ENCODE data around the gene ZNF335. TPM values are rescaled to one million over a fixed set of nuclear protein-coding genes. Genes with fewer than 3 reads are reported as not detected.
"Not testable (repeated sequence)": the region's sequence is repeated elsewhere in the genome, so short reads cannot be mapped to it uniquely, and the experiment has no call there.

ZNF335 gene
- total RNA-seq, 1 experiment from 2014 or later, result 8.4 TPM

DNA sequence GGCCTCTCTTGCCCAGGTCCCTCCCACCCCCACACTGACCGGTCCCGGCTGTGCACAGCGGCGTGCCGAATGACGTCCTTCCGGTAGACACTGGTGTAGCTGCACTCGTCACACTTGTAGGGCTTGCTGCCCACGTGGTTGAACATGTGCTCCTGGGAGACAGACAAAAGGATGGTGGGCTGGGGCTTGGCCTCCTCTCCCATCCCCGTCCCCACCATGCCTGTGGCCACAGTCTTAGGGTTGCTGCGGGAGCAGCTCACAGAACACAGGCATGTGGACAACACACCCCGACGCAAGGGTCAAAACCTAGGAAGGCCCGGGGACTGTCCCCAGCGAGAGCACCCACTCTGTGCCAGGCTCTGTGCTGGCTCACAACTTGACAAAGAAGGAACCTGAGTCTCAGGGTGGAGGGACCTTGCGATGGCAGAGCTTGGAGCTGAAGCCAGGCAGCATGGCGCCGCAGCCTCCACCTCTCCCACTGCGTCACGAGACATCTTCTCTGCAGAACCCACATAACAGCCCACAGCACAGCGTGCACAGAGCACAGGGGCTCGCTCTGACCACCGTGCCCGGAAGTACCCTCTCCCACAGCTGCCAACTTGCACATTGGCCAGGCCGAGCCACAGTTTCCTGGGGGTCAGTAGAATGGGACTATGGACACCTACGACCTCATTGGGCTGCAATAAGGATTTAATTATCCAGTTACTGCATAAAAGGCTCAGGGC, 9.8 kb downstream of the ZNF335 start:
- in situ Hi-C loops (cut with HindIII; ENCODE audit: low pct_unique_long_range_greater_than_20kb, low sequenced_read_pairs), result no loop called here
- DNase-seq (ENCODE audit: low read depth, low spot score), result no peak

DNA sequence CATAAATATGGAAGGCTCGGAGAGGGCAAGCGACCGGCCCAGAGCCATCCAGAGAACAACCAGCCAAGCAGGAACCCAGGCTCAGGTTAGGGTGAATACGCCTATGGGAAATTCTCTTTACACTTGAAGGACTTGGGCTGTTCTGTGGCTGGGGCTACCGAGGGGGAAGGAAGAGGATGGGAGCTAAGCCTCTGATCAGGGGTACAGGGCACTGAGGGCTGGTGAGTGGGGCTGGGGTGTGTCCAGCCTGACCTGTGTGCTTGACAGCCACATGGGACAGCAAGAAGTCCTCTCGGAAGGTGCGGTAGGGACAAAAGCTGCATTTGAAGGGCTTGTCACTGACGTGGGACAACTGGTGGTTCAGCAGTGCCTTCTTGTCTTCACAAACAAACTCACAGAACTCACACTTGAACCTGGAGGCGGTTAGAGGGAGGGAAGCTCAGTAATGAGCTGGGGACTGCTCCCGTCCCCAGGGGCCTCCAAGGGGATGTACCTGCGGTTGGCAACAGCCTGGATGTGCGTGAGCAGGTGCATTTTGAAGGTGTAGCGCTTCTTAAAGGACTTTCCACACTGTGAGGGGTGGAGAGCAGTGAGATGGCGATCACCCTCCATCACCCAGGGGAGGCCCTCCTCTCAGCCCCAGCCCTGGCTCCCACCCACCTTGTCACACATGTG, 11.9 kb downstream of the ZNF335 start:
- no peak for DNase-seq (ENCODE audit: low read depth, low spot score)
- in situ Hi-C loops (cut with HindIII; ENCODE audit: low pct_unique_long_range_greater_than_20kb, low sequenced_read_pairs), result no loop called here

DNA sequence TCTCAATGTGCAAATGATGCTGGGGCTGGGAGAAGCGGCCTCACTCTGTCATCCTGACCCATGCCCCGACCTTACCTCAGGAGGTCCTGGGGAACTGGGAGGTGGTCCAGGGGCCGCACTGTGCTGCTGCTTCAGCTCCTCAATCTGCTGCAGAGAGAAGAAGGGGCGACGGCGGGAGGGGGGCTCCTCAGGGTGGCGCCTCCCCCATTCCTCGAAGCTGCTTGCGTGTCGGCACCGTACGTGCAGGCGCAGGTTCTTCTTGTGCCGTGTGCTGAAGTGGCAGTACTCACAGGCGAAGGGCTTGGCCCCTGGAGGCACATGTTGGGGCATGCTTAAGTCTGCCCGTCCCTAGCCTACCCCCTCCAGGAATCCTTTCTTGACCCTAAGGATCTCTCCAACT, 12.9 kb downstream of the ZNF335 start:
- no peak for DNase-seq (ENCODE audit: low read depth, low spot score)
- in situ Hi-C loops (cut with HindIII; ENCODE audit: low pct_unique_long_range_greater_than_20kb, low sequenced_read_pairs), result no loop called here

DNA sequence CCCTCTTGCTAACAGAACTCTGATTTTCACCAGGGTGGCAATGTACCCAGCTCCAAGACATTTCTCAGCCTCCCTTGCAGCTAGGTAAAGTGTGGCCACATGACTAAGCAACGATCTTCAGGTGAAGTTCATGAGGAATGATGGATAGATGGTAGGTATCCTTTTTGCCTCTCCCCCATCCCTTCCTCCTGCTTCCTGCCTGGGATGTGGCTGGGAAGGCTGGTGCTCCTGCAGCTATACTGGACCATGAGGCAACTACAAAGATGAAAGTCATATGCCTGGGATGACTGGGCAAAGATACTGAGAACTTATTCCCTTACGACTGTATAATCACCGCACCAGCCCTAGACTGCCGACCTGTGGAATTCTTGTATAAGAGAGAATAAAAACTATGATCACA, 13.4 kb downstream of the ZNF335 start:
- DNase-seq (ENCODE audit: low read depth, low spot score), result no peak
- in situ Hi-C loops (cut with HindIII; ENCODE audit: low pct_unique_long_range_greater_than_20kb, low sequenced_read_pairs), result no loop called here

DNA sequence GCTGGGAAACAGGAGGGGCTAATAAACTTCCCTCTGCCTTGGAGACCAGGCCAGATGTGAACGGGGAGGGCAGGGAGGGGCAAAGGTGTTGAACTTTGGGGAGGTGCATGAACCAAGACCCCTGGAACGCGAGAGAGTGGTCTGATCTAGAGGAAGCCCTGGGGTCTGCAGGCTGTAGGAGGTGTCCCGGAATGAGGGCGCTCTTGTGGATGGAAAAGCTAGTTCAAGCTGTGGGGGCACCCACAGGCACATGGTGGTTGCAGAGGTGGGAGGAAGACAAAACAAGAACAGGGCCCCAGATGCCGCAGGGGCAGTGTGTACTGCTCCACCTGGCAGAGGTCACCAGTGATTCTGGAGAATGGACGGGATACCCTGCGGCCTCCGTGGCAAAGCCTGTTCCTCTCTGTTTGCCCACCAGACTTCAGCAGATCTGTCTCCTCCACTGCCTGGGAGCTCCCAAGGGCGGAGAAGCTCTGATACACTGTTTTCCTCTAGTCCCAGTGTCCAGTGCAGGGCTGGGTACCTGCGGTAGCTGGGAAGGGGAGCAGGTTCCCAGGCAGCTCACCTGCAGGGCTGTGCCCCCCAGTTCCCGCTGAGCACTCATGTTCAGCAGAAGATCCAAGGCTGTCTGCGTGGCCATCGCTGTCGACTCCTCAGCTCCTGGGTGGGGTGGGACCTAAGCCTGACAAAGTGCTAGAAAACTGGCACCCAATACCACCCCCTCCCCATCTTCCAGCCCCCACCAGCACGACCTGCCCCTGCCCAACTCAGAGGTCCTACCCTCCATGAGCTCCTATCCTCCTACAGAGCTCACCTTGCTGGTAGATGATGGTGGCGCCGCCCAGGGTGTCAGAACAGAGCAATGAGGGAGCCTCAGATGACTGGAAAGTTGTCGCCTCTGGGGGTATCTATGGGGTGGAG, 14.7 kb downstream of the ZNF335 start:
- DNase-seq (ENCODE audit: low read depth, low spot score), result no peak
- in situ Hi-C loops (cut with HindIII; ENCODE audit: low pct_unique_long_range_greater_than_20kb, low sequenced_read_pairs), result no loop called here

DNA sequence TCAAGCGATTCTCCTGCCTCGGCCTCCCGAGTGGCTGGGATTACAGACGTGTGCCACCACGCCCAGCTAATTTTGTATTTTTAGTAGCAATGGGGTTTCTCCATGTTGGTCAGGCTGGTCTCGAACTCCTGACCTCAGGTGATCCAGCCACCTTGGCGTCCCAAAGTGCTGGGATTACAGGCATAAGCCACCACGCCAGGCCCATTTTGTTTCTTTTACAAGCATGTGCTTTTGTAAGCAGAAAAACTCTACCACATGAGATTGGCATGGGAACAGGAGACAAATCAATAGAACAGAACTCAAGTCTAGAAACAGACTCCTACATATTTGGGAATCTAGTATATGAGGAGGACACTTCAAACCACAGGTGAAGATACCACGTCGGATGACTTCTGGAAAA, 15.7 kb downstream of the ZNF335 start:
- DNase-seq (ENCODE audit: low read depth, low spot score); in situ Hi-C loops (cut with HindIII; ENCODE audit: low pct_unique_long_range_greater_than_20kb, low sequenced_read_pairs): not testable (repeated sequence)

DNA sequence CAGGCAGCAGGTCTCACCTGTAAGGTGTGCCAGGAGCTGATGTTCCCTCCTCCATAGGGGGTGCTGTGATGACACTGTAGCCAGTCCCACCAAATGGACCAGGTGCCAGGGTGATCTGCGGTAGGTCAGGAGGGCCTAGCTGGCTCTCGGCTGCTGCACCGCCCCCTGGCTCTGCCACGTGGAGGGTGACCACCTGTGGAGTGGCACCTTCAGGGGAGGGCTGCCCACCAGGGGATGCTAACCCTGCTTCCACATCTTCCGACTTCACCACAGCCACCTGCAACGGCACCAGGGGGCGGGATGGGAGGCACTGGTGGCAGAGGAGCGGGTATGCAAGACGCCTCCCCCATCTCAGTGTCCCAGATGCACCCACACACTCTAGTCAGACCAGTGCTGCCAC, 18.3 kb downstream of the ZNF335 start:
- DNase-seq (ENCODE audit: low read depth, low spot score), result no peak
- in situ Hi-C loops (cut with HindIII; ENCODE audit: low pct_unique_long_range_greater_than_20kb, low sequenced_read_pairs), result no loop called here

DNA sequence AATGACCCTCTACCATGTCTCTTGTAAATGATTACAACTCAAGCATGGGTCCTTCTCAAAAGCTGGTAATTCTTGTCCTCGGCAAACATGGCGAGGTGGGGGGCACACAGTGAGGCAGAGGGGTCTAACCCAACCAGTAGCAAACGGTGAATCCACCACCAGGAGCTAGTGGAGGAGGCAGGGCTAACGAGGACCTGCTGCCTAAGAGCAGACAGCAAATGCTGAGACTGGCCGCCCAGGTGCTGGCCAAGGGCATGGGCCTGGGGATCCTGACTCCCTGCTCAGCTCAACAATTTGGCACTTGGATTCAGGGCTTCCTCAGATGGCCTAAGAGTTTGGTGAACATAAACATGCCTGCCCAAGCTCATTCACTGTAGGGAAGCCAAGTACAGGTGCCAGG, 19.1 kb downstream of the ZNF335 start:
- no peak for DNase-seq (ENCODE audit: low read depth, low spot score)
- in situ Hi-C loops (cut with HindIII; ENCODE audit: low pct_unique_long_range_greater_than_20kb, low sequenced_read_pairs), result no loop called here

DNA sequence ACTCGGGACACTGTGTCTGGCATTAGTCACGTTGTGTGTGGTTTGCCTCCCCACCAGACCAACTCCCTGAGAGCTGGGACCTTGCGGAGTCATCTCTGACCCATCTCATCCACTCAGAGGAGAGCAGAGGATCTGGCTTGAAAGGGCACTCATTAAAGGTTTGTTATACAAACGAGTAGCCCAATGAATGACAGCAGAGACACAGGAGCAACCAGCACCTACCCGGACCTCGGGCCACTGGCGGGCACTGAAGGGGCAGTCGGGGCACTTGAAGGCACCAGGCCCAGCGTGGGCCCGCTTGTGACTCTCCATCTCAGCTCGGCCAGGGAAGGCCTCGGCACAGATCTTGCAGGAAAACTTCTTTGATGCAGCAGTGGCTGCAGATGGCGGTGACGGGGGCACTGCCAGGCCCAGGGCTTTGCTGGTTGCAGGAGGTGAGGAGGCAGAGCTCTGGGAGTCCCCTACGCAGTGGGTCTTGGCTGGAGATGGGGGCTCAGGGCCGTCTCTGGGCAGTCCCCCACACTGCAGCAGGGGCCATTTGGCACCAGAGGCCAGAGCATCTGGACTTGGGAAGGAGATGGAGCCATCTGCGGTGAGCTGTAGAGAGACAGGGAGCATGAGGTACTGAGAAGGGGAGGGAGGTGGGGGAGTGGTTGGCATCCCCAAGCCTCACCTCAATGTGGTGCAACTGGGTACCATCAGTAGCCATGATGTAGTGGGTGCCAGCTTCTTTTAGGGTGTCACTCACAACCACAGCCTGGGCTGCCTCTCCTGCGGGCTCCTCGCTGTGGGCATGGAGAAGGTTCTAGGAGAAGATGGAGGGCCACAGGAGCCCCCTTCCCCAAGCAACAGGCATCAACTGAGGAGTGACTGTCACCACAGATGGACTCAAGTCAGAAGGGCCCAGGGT, 19.8 kb downstream of the ZNF335 start:
- in situ Hi-C loops (cut with HindIII; ENCODE audit: low pct_unique_long_range_greater_than_20kb, low sequenced_read_pairs), result no loop called here
- no peak for DNase-seq (ENCODE audit: low read depth, low spot score)

DNA sequence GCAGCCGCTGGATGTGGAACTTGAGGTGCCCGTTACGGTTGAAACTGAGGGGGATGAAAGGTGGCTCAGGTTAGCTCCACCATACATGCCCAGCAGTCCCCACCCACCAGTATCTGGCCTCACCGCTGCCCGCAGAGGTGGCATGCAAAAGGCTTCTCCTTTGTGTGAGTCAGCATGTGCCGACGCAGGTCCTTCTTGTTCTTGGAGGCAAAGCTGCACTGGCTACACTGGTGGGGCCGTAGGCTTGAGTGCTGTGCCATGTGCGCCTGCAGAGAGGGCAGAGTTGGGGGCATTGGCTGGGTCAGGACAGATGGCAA, 21.7 kb downstream of the ZNF335 start:
- in situ Hi-C loops (cut with HindIII; ENCODE audit: low pct_unique_long_range_greater_than_20kb, low sequenced_read_pairs), result no loop called here
- no peak for DNase-seq (ENCODE audit: low read depth, low spot score)

DNA sequence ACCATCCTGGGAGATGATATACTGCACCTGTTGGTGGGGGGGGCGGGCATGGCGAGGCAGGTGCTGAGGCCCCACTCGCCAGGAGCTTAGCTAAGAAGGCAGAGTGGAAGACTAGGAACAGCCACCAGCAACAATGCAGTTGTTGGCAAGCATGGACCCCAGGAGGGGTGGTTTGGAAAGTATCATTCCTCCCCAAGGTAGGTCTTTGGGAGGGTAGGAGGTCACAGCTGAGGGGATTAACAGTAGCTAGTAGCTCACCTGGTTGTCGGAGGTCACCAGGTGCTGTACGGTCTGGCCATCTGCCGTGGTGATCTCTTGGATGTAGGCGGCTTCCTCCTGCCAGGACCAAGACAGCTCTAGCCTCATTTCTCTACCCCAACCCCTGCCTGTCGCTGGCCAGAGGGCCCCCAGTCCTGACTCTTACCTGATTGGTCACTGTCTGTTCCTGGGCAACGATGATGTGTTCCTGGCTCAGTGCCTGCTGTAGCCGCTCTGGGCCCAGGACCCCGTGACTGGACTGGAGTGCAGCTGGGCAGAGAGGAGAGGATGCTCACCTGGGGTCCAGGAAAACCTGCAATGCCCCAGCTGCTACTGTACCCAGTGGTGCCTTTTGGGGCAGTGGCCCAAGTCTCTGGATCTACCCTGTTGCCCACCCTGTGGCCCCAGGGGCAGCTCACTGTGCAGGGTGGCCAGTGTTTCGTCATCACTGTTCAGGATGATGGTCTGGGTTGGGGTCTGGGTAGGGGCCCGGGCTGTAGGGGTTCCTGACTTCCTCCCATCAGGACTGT, 22.3 kb downstream of the ZNF335 start:
- in situ Hi-C loops (cut with HindIII; ENCODE audit: low pct_unique_long_range_greater_than_20kb, low sequenced_read_pairs), result no loop called here
- DNase-seq (ENCODE audit: low read depth, low spot score), result no peak

DNA sequence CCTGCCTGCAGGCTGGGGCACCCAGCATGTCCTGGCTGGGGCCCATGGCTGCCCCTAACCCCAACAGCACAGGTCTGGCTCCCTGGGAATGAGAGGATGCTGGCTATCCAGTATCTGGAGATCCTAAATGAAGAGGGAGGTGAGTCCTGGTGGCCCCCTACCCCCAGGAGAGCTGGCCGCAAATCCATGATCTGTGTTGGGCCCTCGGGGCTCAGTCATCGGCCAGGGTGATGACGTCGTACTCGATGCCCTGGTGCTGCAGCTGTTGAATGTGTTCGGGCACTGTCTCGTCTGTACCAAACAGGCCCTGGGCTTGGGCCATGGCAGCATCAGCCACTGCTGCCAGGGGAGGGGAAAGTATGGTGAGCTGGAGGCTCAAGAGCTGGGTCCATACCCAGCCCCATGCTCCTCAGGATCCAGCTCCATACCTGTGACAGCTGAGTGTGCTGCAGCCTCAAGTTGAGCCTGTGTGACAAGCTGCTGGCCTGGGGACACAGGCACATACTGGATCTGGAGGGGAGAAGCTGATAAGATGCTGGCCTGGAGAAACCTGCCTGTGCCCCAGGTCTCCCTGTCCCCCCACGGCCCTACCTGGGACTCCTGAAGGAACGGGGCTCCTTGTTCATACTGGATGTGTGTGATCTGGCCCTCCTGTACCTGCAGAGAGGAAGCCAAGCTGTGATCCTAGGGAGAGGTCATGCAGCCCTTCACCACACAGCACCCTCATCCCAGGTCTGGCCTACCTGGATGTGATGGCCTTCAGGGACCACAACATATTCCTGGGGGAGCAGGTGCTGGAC, 23.1 kb downstream of the ZNF335 start:
- in situ Hi-C loops (cut with HindIII; ENCODE audit: low pct_unique_long_range_greater_than_20kb, low sequenced_read_pairs), result no loop called here
- no peak for DNase-seq (ENCODE audit: low read depth, low spot score)

DNA sequence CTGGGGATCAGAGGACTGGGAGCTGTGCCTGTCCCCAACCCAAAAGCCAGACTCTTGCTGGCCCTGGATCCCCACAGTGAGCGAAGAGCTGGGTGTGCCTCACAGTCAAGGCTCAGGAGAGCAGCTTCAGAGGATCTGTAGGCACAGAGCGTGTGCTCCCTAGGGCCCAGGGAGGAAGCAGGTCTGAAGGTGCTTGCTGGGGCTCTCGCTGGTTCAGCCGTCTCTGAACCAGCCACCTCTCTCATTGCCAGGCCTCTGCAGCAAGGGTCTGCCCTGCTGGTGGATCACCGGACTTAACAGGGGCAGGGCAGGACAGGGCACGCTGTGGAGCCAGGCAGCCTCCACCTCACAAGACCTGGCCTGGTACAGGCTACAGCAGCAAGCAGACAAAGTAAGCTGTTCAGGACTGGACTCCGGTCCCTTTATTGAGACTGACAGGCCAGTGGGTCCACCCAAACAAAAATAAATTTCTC, 23.7 kb downstream of the ZNF335 start:
- in situ Hi-C loops (cut with HindIII; ENCODE audit: low pct_unique_long_range_greater_than_20kb, low sequenced_read_pairs), result no loop called here
- DNase-seq (ENCODE audit: low read depth, low spot score), result no peak

DNA sequence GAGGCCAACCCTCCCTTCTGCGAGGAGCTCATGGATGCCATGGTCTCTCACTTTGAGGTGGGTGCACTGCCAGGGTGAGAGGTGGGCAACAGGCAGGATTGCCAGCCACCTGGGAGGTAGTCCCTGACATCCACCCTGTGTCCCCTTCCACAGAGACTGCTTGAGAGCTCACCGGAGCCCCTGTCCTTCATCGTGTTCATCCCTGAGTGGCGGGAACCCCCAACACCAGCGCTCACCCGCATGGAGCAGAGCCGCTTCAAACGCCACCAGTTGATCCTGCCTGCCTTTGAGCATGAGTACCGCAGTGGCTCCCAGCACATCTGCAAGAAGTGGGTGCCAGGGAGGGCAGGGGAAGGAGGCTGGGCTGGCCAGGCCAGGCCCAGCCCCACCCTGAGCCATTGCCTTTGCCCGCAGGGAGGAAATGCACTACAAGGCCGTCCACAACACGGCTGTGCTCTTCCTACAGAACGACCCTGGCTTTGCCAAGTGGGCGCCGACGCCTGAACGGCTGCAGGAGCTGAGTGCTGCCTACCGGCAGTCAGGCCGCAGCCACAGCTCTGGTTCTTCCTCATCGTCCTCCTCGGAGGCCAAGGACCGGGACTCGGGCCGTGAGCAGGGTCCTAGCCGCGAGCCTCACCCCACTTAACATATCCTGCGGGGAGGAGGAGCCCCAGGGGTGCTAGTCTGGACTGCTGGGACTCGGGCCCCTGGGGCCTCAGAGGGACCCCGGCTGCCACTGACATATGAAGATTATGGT, 24.7 kb downstream of the ZNF335 start:
- in situ Hi-C loops (cut with HindIII; ENCODE audit: low pct_unique_long_range_greater_than_20kb, low sequenced_read_pairs), result no loop called here
- no peak for DNase-seq (ENCODE audit: low read depth, low spot score)

DNA sequence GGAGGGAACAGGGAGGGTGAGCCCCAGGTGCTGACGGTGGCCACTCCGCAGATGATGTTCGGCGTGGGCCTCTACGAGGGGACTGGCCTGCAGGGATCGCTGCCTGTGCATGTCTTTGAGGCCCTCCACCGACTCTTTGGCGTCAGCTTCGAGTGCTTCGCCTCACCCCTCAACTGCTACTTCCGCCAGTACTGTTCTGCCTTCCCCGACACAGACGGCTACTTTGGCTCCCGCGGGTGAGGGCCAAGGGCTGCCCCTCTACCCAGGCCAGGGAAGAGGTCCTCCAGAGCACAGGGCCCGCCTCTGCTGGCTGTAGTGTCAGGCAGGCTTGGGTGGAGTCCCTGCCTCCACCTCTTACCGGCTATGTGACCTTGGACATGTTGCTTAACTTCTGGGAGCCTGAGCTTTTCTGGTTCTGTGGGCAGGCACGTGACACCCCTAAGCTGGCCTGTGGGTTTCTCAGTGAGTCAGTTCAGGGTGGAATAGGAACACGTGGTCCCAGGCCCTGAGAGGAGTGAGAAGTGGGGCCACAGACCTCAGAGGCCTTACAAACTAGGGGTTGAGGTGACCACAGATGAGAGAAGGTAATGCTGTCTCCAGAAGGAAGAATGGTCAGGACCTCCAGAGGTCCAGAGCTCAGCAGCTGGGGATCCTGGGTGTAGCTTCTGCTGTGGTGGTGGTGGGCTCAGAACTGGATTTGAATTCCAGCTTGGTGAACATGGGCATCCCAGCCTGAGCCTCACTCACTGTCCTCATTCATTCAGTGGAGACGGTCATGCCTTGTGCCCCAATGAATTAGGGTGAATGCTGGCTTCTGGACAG, 25.6 kb downstream of the ZNF335 start:
- in situ Hi-C loops (cut with HindIII; ENCODE audit: low pct_unique_long_range_greater_than_20kb, low sequenced_read_pairs), result no loop called here
- DNase-seq (ENCODE audit: low read depth, low spot score), result no peak
